Panc1 (cell line): ENCODE results near the gene TM4SF5. TPM values are rescaled to one million over a fixed set of nuclear protein-coding genes. Genes with fewer than 3 reads are reported as not detected.
A peak's percentile ranks its signal among the peaks of the same experiment; 100 is the strongest.

Experiments used
- ATAC-seq: fragments of 200-7000 bp; cut with Tn5 transposase; 2 replicates; pipeline ENCODE4 v1.9.1; 2020; ENCODE audit warnings: mild to moderate bottlenecking, moderate library complexity
- BruUV-seq: library from RNA; stranded (reverse); fragments of 400-500 nt; replicated peaks from 2 replicates; lab custom pipeline; 2021; lab: Mats Ljungman, UMichigan
- CTCF ChIA-PET: fragments of 300-600 bp; sonication (Branson Sonifier 250); formaldehyde crosslinking; loops from one replicate; lab custom pipeline; 2022; ENCODE audit warnings: antibody characterized with exemption; lab: Charles Lee
- POLR2A ChIA-PET: fragments of 300-600 bp; sonication (Branson Sonifier 250); formaldehyde crosslinking; loops from one replicate; lab custom pipeline; 2022; ENCODE audit warnings: antibody characterized with exemption; lab: Charles Lee
- DNase-seq: peaks from one replicate; pipeline ENCODE4 v3.0.0-alpha.2; 2010; ENCODE audit warnings: low read depth, low spot score
- H3K27ac ChIP-seq: 2 replicates; pipeline ENCODE4 v1.5.1; 2011; ENCODE audit warnings: mild to moderate bottlenecking, low read length, inconsistent platforms
- H3K27me3 ChIP-seq: fragments of 200-500 bp; sonication (Bioruptor generic); 2 replicates; pipeline ENCODE4 v1.6.0; 2014; ENCODE audit warnings: low read length, inconsistent platforms; ENCODE audit not compliant: control insufficient read depth, insufficient read depth
- H3K36me3 ChIP-seq: fragments of 200-500 bp; sonication (Bioruptor generic); 2 replicates; pipeline ENCODE4 v1.5.1; 2014; ENCODE audit warnings: inconsistent platforms, mild to moderate bottlenecking, low read length, moderate library complexity; ENCODE audit not compliant: control insufficient read depth, insufficient read depth
- H3K4me1 ChIP-seq: 2 replicates; pipeline ENCODE4 v1.5.1; 2011; ENCODE audit warnings: inconsistent platforms, mild to moderate bottlenecking, low read length, moderate library complexity; ENCODE audit not compliant: control insufficient read depth, insufficient read depth
- H3K4me3 ChIP-seq, 2 experiments: 2 replicates each; pipeline ENCODE4 v1.5.1; 2011 to 2012; ENCODE audit warnings: low read depth in 2 of 2, low read length in 2 of 2, mild to moderate bottlenecking in 2 of 2, inconsistent platforms in 1 of 2, moderate library complexity in 1 of 2
- H3K9me3 ChIP-seq: fragments of 200-500 bp; sonication (Bioruptor generic); 2 replicates; pipeline ENCODE4 v1.5.1; 2014; ENCODE audit warnings: low read depth, mild to moderate bottlenecking, inconsistent platforms, low read length, moderate library complexity; ENCODE audit not compliant: control insufficient read depth, insufficient read depth
- CTCF ChIP-seq: fragments of 450-650 bp; IDR thresholded peaks from 2 replicates; pipeline ENCODE4 v1.5.1; 2017; ENCODE audit warnings: mild to moderate bottlenecking
- POLR2AphosphoS5 ChIP-seq: IDR thresholded peaks from 2 replicates; pipeline ENCODE4 v1.6.1; 2012; ENCODE audit warnings: mild to moderate bottlenecking, low read depth, low read length, moderate library complexity
- REST ChIP-seq, 2 experiments: IDR thresholded peaks; 2 replicates each; pipeline ENCODE4 v1.6.1; 2011 to 2012; ENCODE audit warnings: low read depth in 2 of 2, control low read depth in 1 of 2, low read length in 1 of 2, mild to moderate bottlenecking in 1 of 2, moderate library complexity in 1 of 2; ENCODE audit not compliant: insufficient read depth in 1 of 2
- SIN3A ChIP-seq: IDR thresholded peaks from 2 replicates; pipeline ENCODE4 v1.6.1; 2012; ENCODE audit warnings: low read depth, mild to moderate bottlenecking, low read length, moderate library complexity, borderline replicate concordance; ENCODE audit not compliant: insufficient read depth
- TCF7L2 ChIP-seq: IDR thresholded peaks from 2 replicates; pipeline ENCODE4 v1.6.1; 2011; ENCODE audit warnings: mild to moderate bottlenecking, low read depth, low read length, inconsistent platforms
- in situ Hi-C: cut with HindIII; loops from 2 replicates; pipeline ENCODE4 v1.10.0; 2016; ENCODE audit warnings: low sequenced_read_pairs, low pct_unique_long_range_greater_than_20kb
- intact Hi-C: fragments of 100-400 bp; cut with micrococcal nuclease; formaldehyde crosslinking; loops from one replicate; pipeline ENCODE4 v1.10.0; 2022; ENCODE audit not compliant: unreplicated experiment
- total RNA-seq: library from RNA; stranded (reverse); gene quantifications from one replicate; pipeline ENCODE4 v1.2.1, GENCODE V29; 2021; ENCODE audit not compliant: unreplicated experiment

The TM4SF5 gene
- total RNA-seq, 1 experiment from 2014 or later: not detected

GRCh38 chr17:4812690-4813089, 41.0 kb downstream of the TM4SF5 start:
- POLR2A ChIA-PET: no interaction called here
- in situ Hi-C loops: no loop called here
- BruUV-seq: no TSS peak

GRCh38 chr17:4815043-4815675, 43.5 kb downstream of the TM4SF5 start:
- TF ChIP-seq CTCF (no peak), TCF7L2 (no peak), SIN3A (no peak), REST (IDR thresholded peaks at IDR 0.05; ENCODE audit: insufficient read depth in 1 of 2, low read depth in 2 of 2, low read length in 1 of 2) (no peak), POLR2AphosphoS5 (no peak)
- H3K27ac ChIP-seq: no peak overlapping the region
- H3K4me3 ChIP-seq: no peak overlapping the region
- H3K9me3 ChIP-seq: no peaks in the 10 kb centered on the region
- CTCF ChIA-PET: no interaction called here
- H3K27me3 ChIP-seq: no peaks in the 10 kb centered on the region
- DNase-seq: no peak
- POLR2A ChIA-PET: no interaction called here
- in situ Hi-C loops: no loop called here
- ATAC-seq: peak; percentile 53; the same call in 1 of the 2 replicates
- intact Hi-C loops: no loop called here
- H3K36me3 ChIP-seq: no peaks in the 10 kb centered on the region
- H3K4me1 ChIP-seq: no peaks in the 10 kb centered on the region
- no TSS peak for BruUV-seq

More at GRCh38 chr17:4812690-4813089, 41.0 kb downstream of the TM4SF5 start:
- no peaks in the 10 kb centered on the region for H3K36me3 ChIP-seq
- TF ChIP-seq TCF7L2: no peak
- TF ChIP-seq REST (IDR thresholded peaks at IDR 0.05; ENCODE audit: insufficient read depth in 1 of 2, low read depth in 2 of 2, low read length in 1 of 2): no peak
- TF ChIP-seq POLR2AphosphoS5: no peak
- TF ChIP-seq CTCF: no peak
- no peak overlapping the region for H3K27ac ChIP-seq
- ATAC-seq: no peak
- no peak overlapping the region for H3K4me3 ChIP-seq
- no peaks in the 10 kb centered on the region for H3K9me3 ChIP-seq
- H3K27me3 ChIP-seq: no peaks in the 10 kb centered on the region
- intact Hi-C loops: no loop called here
- CTCF ChIA-PET: no interaction called here
- no peaks in the 10 kb centered on the region for H3K4me1 ChIP-seq
- no peak for DNase-seq
